Body of pancreas (tissue), 4 donors: ENCODE data around the gene ARFIP1. TPM values are rescaled to one million over a fixed set of nuclear protein-coding genes. Genes with fewer than 3 reads are reported as not detected.

Experiments
- ATAC-seq: fragments of 150-250 bp; one replicate; pipeline ENCODE4 v1.9.1; 2016
- DNase-seq, 4 donors: peaks; one replicate each; pipeline ENCODE4 v3.0.0-alpha.2; 2019
- H3K27ac ChIP-seq, 4 donors: fragments of 200-600 bp; sonication (generic); 1 replicate in 3 of 4; 2 replicates in 1 of 4; pipeline versions ENCODE4 v1.5.1 to v1.6.1; 2016 to 2019; ENCODE audit warnings: mild to moderate bottlenecking in 1 of 4, mixed read lengths in 1 of 4, moderate library complexity in 1 of 4
- H3K27me3 ChIP-seq, 2 donors: fragments of 200-600 bp; sonication (generic); one replicate each; pipeline ENCODE4 v1.6.0; 2016; ENCODE audit warnings: mild to moderate bottlenecking in 1 of 2
- H3K36me3 ChIP-seq, 2 donors: fragments of 200-600 bp; sonication (generic); replicated peaks in 1 of 2; 2 replicates each; pipeline ENCODE4 v1.5.1; 2016; ENCODE audit warnings: low read depth in 2 of 2; ENCODE audit not compliant: insufficient read depth in 1 of 2
- H3K4me1 ChIP-seq: fragments of 200-600 bp; sonication (generic); one replicate; pipeline ENCODE4 v1.6.0; 2016
- H3K4me3 ChIP-seq, 2 donors: fragments of 200-600 bp; sonication (generic); 1 replicate in 1 of 2; 2 replicates in 1 of 2; pipeline ENCODE4 v1.5.1; 2016 to 2019
- H3K9me3 ChIP-seq, 3 donors: fragments of 200-600 bp; sonication (generic); 1 replicate in 2 of 3; 2 replicates in 1 of 3; pipeline ENCODE4 v1.5.1; 2016
- CTCF ChIP-seq, 7 experiments: fragments of 450-650 bp in 4 of 7; fragments of 200-600 bp in 3 of 7; sonication (generic) in 3 of 7; IDR thresholded peaks; one replicate each; pipeline ENCODE4 v1.5.1; 2016 to 2019; ENCODE audit warnings: antibody characterized with exemption in 7 of 7
- POLR2A ChIP-seq, 3 donors: fragments of 450-650 bp; IDR thresholded peaks; one replicate each; pipeline ENCODE4 v1.6.1; 2016; ENCODE audit warnings: antibody characterized with exemption in 3 of 3, mild to moderate bottlenecking in 2 of 3
- WGBS, 2 donors: methylation state at CpG; one replicate each; pipeline ENCODE4 v1.1.5; 2017; 5-methylcytosine and 5-hydroxymethylcytosine counted together
- intact Hi-C: fragments of 100-400 bp; cut with DNase I; formaldehyde crosslinking; loops from one replicate; pipeline ENCODE4 v1.15.1; 2023
- total RNA-seq, 2 donors: library from RNA; depleted of rRNA; stranded (reverse); fragments of >200 nt; gene quantifications; one replicate each; pipeline ENCODE4 v1.1.0, GENCODE V29; 2016

Gene ARFIP1
- total RNA-seq, 2 donors from 2014 or later = 13.8 to 17.4 TPM

GRCh38 chr4:152870606-152871005 is 90.9 kb downstream of the ARFIP1 start:
- peak in 2 of 4 donors; percentile 8 to 9 for DNase-seq
- no peaks in the 10 kb centered on the region for H3K27me3 ChIP-seq
- H3K9me3 ChIP-seq = no peaks in the 10 kb centered on the region
- ATAC-seq = no peak
- no peaks in the 10 kb centered on the region for H3K36me3 ChIP-seq
- H3K27ac ChIP-seq = no peak overlapping the region
- WGBS, 2 donors = 63 to 65% methylated on average over 2 of the region's 2 CpGs
- no peak for TF ChIP-seq POLR2A (IDR thresholded peaks at IDR 0.05)
- TF ChIP-seq CTCF (IDR thresholded peaks at IDR 0.05) = no peak
- no peaks in the 10 kb centered on the region for H3K4me1 ChIP-seq
- H3K4me3 ChIP-seq = no peak overlapping the region
- intact Hi-C loops = no loop called here

GRCh38 chr4:152875261-152875660 is 95.5 kb downstream of the ARFIP1 start:
- Histone ChIP-seq H3K36me3 (no peaks in the 10 kb centered on the region), H3K27ac (no peak overlapping the region), H3K4me3 (no peak overlapping the region), H3K4me1 (no peaks in the 10 kb centered on the region), H3K9me3 (no peaks in the 10 kb centered on the region), H3K27me3 (no peaks in the 10 kb centered on the region)
- ATAC-seq (no peak), DNase-seq (no peak)
- TF ChIP-seq POLR2A (IDR thresholded peaks at IDR 0.05) (no peak), CTCF (IDR thresholded peaks at IDR 0.05) (no peak)
- intact Hi-C loops = no loop called here

GRCh38 chr4:152877868-152878267 is 98.1 kb downstream of the ARFIP1 start:
- H3K9me3 ChIP-seq = no peaks in the 10 kb centered on the region
- intact Hi-C loops = no loop called here
- no peak overlapping the region for H3K27ac ChIP-seq
- DNase-seq (no peak), ATAC-seq (no peak)
- H3K27me3 ChIP-seq = no peaks in the 10 kb centered on the region
- H3K4me3 ChIP-seq = no peak overlapping the region
- TF ChIP-seq POLR2A (IDR thresholded peaks at IDR 0.05) (no peak), CTCF (IDR thresholded peaks at IDR 0.05) (no peak)
- H3K36me3 ChIP-seq = no peaks in the 10 kb centered on the region
- no peaks in the 10 kb centered on the region for H3K4me1 ChIP-seq
- 95 to 96% methylated on average over 1 of the region's 1 CpG for WGBS, 2 donors

GRCh38 chr4:152880263-152880662 is 100.5 kb downstream of the ARFIP1 start:
- no peaks in the 10 kb centered on the region for H3K4me1 ChIP-seq
- no peak overlapping the region for H3K27ac ChIP-seq
- no peak overlapping the region for H3K4me3 ChIP-seq
- no peaks in the 10 kb centered on the region for H3K27me3 ChIP-seq
- ATAC-seq (no peak), DNase-seq (no peak)
- TF ChIP-seq POLR2A (IDR thresholded peaks at IDR 0.05) = no peak
- no peak for TF ChIP-seq CTCF (IDR thresholded peaks at IDR 0.05)
- H3K9me3 ChIP-seq = no peaks in the 10 kb centered on the region
- 82 to 98% methylated on average over 2 of the region's 2 CpGs for WGBS, 2 donors
- intact Hi-C loops = no loop called here
- H3K36me3 ChIP-seq = no peaks in the 10 kb centered on the region

- TF ChIP-seq POLR2A (IDR thresholded peaks at IDR 0.05) (no peak), CTCF (IDR thresholded peaks at IDR 0.05) (no peak)
- Histone ChIP-seq H3K4me3 (no peak overlapping the region), H3K9me3 (no peaks in the 10 kb centered on the region), H3K27me3 (no peaks in the 10 kb centered on the region), H3K4me1 (no peaks in the 10 kb centered on the region), H3K36me3 (no peaks in the 10 kb centered on the region), H3K27ac (no peak overlapping the region)
- no peak for DNase-seq
- intact Hi-C loops = no loop called here
- 93 to 98% methylated on average over 1 of the region's 1 CpG for WGBS, 2 donors
- no peak for ATAC-seq
Observed at GRCh38 chr4:152881974-152882373, 102.2 kb downstream of the ARFIP1 start.
